ENCODE results near the gene EPHB6.

The EPHB6 gene

DNA sequence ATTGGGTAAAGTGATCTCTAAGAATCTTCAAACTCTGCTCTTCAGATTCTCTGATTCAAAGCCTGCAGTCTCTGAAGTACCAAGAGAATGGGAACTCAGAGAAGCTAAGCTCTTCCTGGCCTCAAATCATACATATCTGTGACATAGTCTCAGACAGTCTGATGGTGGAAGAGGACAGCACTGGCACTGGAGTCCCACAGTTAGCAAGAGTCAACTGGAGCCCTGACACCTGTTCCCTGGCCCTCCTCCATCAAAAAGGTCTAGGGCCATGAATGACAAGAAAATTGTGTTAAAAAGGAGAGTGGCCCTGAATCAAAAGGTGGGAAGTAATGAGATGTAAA lies 46.4 kb upstream of the EPHB6 start:
- Histone ChIP-seq H3K9me3 (no peaks in the 10 kb centered on the region), H3K27me3 (no peaks in the 10 kb centered on the region), H3K36me3 (no peaks in the 10 kb centered on the region), H3K4me1 (no peaks in the 10 kb centered on the region), H3K4me3 (ENCODE audit: low read depth, low read length) (no peak overlapping the region)
- DNase-seq = no peak
- TF ChIP-seq, protein P1, sequence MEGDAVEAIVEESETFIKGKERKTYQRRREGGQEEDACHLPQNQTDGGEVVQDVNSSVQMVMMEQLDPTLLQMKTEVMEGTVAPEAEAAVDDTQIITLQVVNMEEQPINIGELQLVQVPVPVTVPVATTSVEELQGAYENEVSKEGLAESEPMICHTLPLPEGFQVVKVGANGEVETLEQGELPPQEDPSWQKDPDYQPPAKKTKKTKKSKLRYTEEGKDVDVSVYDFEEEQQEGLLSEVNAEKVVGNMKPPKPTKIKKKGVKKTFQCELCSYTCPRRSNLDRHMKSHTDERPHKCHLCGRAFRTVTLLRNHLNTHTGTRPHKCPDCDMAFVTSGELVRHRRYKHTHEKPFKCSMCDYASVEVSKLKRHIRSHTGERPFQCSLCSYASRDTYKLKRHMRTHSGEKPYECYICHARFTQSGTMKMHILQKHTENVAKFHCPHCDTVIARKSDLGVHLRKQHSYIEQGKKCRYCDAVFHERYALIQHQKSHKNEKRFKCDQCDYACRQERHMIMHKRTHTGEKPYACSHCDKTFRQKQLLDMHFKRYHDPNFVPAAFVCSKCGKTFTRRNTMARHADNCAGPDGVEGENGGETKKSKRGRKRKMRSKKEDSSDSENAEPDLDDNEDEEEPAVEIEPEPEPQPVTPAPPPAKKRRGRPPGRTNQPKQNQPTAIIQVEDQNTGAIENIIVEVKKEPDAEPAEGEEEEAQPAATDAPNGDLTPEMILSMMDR (IDR thresholded peaks at IDR 0.05; ENCODE audit: low read depth, low read length) = no peak

DNA sequence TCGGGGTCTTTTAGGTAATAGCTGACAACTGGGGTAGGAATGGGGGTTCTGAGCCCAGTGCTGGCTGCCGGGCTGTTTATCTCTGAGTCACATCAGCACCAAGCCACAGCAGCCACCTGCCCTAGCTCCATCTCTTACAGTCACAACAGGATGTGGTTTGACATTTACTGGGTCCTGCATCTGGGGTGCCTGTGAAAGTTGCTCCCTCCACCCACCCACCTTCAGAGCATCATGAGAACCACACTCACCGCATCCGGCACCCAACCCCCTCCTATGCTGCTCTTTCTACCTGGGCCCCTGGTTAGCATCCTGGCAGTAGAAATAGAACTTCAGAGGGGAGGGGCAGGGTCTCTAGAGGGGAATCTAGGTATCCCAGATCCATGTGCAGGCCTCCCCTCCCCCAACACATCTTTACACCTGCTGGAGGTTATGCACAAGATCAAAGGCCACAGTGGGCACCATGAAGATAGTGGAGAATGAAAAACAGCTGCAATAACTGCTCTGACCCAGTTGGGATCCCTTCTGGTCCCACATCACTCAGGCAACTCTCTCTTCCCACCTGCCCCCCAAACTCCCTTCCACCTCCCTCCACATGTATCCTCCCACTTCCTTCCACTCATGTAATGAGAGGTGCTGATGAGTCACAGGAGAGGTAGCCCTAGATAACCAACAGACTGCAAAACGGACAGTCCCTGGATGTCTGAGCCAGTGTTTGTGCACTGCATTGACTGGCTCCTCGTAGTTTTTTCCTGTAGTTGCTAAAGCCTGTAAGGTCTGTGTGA lies 45.9 kb upstream of the EPHB6 start:
- Histone ChIP-seq H3K9me3 (no peaks in the 10 kb centered on the region), H3K36me3 (no peaks in the 10 kb centered on the region), H3K4me1 (no peaks in the 10 kb centered on the region), H3K27me3 (no peaks in the 10 kb centered on the region), H3K4me3 (ENCODE audit: low read depth, low read length) (no peak overlapping the region)
- no peak for DNase-seq
- TF ChIP-seq, protein P1 (IDR thresholded peaks at IDR 0.05; ENCODE audit: low read depth, low read length) = no peak

DNA sequence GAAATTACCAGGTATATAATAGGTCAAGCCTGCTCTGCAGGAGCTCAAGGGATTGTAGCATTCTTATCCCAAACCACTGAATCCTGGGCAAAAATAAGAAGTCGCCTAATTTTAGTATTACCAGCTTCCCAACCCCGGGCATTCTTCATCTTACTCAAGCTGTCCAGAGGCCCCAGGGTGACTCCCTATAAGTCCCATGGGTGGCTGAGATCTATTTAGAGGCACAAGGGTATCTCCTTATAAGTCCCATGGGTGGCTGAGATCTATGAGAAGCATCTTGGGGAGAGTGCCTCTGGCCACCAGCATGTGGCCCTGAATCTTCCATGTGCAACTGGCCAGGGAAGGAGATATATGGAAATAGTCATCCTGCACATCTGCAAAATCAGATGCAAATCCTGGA lies 45.2 kb upstream of the EPHB6 start:
- no peaks in the 10 kb centered on the region for H3K4me1 ChIP-seq
- TF ChIP-seq, protein P1 (IDR thresholded peaks at IDR 0.05; ENCODE audit: low read depth, low read length) = no peak

GRCh38 chr7:142811154-142811737 lies 43.6 kb upstream of the EPHB6 start:
- H3K4me1 ChIP-seq = no peaks in the 10 kb centered on the region
- TF ChIP-seq, protein P1 (IDR thresholded peaks at IDR 0.05; ENCODE audit: low read depth, low read length) = peak; percentile 56
- no peak for DNase-seq
- no peak overlapping the region for H3K4me3 ChIP-seq (ENCODE audit: low read depth, low read length)
- no peaks in the 10 kb centered on the region for H3K36me3 ChIP-seq
- H3K9me3 ChIP-seq = no peaks in the 10 kb centered on the region
- H3K27me3 ChIP-seq = no peaks in the 10 kb centered on the region

More for the DNA sequence above, 45.2 kb upstream of the EPHB6 start:
- Histone ChIP-seq H3K4me3 (ENCODE audit: low read depth, low read length) (no peak overlapping the region), H3K27me3 (no peaks in the 10 kb centered on the region), H3K9me3 (no peaks in the 10 kb centered on the region), H3K36me3 (no peaks in the 10 kb centered on the region)
- no peak for DNase-seq

- DNase-seq = no peak
- Histone ChIP-seq H3K36me3 (no peaks in the 10 kb centered on the region), H3K4me3 (ENCODE audit: low read depth, low read length) (no peak overlapping the region), H3K9me3 (no peaks in the 10 kb centered on the region), H3K27me3 (no peaks in the 10 kb centered on the region), H3K4me1 (no peaks in the 10 kb centered on the region)
- TF ChIP-seq, protein P1 (IDR thresholded peaks at IDR 0.05; ENCODE audit: low read depth, low read length) = no peak
Measured at GRCh38 chr7:142812437-142813215, 42.2 kb upstream of the EPHB6 start.

Data from BE2C (cell line).